ENCODE measurements around the gene IRF9. TPM values are rescaled to one million over a fixed set of nuclear protein-coding genes. Genes with fewer than 3 reads are reported as not detected.
A peak's percentile ranks its signal among the peaks of the same experiment; 100 is the strongest.

IRF9 gene
- total and polyA plus RNA-seq, 2 of the 13 experiments (the other 11 are each of a cell fraction or from before 2014, with no cell fraction given), result 14.9 to 49.7 TPM

DNA sequence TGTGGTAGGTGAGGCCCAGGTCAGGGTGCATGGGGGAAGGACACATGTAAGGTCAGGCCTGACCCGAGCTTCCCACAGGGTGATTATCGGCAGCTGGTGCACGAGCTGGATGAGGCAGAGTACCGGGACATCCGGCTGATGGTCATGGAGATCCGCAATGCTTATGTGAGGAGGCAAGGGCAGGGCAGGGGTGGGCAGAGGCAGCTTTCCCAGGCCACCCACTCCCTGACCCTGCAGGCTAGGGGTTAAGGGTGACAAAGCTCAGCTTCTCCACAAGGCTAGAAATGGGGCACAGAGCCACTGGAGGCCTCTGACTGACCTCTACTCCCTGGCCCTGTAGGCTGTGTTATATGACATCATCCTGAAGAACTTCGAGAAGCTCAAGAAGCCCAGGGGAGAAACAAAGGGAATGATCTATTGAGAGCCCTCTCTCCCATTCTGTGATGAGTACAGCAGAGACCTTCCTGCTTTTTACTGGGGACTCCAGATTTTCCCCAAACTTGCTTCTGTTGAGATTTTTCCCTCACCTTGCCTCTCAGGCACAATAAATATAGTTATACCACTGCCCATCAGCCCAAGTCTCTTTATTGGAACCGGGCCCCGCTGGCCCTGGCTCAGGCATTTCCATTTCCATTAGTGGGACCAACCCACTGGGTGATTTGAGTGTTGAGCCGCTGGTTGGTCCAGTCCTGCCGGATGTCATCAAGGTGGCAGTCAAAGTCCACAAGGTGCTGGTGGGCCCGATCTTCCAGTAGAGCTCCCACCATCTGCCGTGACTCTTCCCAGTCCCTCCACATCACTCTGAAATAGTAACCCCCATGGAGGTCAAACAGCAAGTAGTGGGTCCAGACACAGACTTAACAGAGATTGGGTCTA lies 22.4 kb upstream of the IRF9 start (continued):
- TF ChIP-seq PHB2 (IDR thresholded peaks at IDR 0.05; ENCODE audit: partially characterized antibody) (no peak), KDM3A (CRISPR knock-in tag; IDR thresholded peaks at IDR 0.05; ENCODE audit: low read depth) (0 out of 2 replicates have a peak, but pooled peaks have one; percentile 51), ZNF678 (CRISPR knock-in tag; IDR thresholded peaks at IDR 0.05) (no peak), GFI1 (CRISPR knock-in tag; IDR thresholded peaks at IDR 0.05; ENCODE audit: borderline replicate concordance) (no peak), ZNF75D (CRISPR knock-in tag; IDR thresholded peaks at IDR 0.05; ENCODE audit: borderline replicate concordance) (no peak), MXD4 (CRISPR knock-in tag; IDR thresholded peaks at IDR 0.05) (no peak; the same call in 1 of the 2 replicates), NKX3-1 (CRISPR knock-in tag; IDR thresholded peaks at IDR 0.05) (no peak), NR2F6 (IDR thresholded peaks at IDR 0.05) (peak; percentile 38; the same call in 1 of the 2 replicates), NR2F6 (CRISPR knock-in tag; IDR thresholded peaks at IDR 0.05) (no peak), ZNF101 (CRISPR knock-in tag; IDR thresholded peaks at IDR 0.05; ENCODE audit: borderline replicate concordance, low read depth) (no peak), CEBPZ (IDR thresholded peaks at IDR 0.05; ENCODE audit: low read length) (no peak)
- TF ChIP-seq, protein P1, sequence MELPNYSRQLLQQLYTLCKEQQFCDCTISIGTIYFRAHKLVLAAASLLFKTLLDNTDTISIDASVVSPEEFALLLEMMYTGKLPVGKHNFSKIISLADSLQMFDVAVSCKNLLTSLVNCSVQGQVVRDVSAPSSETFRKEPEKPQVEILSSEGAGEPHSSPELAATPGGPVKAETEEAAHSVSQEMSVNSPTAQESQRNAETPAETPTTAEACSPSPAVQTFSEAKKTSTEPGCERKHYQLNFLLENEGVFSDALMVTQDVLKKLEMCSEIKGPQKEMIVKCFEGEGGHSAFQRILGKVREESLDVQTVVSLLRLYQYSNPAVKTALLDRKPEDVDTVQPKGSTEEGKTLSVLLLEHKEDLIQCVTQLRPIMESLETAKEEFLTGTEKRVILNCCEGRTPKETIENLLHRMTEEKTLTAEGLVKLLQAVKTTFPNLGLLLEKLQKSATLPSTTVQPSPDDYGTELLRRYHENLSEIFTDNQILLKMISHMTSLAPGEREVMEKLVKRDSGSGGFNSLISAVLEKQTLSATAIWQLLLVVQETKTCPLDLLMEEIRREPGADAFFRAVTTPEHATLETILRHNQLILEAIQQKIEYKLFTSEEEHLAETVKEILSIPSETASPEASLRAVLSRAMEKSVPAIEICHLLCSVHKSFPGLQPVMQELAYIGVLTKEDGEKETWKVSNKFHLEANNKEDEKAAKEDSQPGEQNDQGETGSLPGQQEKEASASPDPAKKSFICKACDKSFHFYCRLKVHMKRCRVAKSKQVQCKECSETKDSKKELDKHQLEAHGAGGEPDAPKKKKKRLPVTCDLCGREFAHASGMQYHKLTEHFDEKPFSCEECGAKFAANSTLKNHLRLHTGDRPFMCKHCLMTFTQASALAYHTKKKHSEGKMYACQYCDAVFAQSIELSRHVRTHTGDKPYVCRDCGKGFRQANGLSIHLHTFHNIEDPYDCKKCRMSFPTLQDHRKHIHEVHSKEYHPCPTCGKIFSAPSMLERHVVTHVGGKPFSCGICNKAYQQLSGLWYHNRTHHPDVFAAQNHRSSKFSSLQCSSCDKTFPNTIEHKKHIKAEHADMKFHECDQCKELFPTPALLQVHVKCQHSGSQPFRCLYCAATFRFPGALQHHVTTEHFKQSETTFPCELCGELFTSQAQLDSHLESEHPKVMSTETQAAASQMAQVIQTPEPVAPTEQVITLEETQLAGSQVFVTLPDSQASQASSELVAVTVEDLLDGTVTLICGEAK (IDR thresholded peaks at IDR 0.05), result no peak
- TF ChIP-seq, protein P1 (CRISPR knock-in tag; IDR thresholded peaks at IDR 0.05), result no peak
- TF ChIP-seq, protein P2, sequence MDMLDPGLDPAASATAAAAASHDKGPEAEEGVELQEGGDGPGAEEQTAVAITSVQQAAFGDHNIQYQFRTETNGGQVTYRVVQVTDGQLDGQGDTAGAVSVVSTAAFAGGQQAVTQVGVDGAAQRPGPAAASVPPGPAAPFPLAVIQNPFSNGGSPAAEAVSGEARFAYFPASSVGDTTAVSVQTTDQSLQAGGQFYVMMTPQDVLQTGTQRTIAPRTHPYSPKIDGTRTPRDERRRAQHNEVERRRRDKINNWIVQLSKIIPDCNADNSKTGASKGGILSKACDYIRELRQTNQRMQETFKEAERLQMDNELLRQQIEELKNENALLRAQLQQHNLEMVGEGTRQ (IDR thresholded peaks at IDR 0.05; ENCODE audit: low read depth, low read length), result no peak
- TF ChIP-seq, protein P2 (CRISPR knock-in tag; IDR thresholded peaks at IDR 0.05; ENCODE audit: borderline replicate concordance), result no peak

All from HepG2 (cell line).